Osteocyte (in vitro differentiated cells): ENCODE data around the gene LCT. TPM values are rescaled to one million over a fixed set of nuclear protein-coding genes. Genes with fewer than 3 reads are reported as not detected.
A peak's percentile ranks its signal among the peaks of the same experiment; 100 is the strongest.

Experiments
- DNase-seq: peaks from one replicate; pipeline ENCODE4 v3.0.0; 2021; ENCODE audit warnings: mixed read lengths; ENCODE audit not compliant: unreplicated experiment; ENCODE audit errors: extremely low spot score
- H3K27ac Mint-ChIP-seq: one replicate; pipeline ENCODE4 v1.8.0; 2021; ENCODE audit warnings: mild to moderate bottlenecking, mixed read lengths; ENCODE audit not compliant: unreplicated experiment
- H3K27me3 Mint-ChIP-seq: one replicate; pipeline ENCODE4 v1.8.0; 2021; ENCODE audit warnings: mixed read lengths; ENCODE audit not compliant: unreplicated experiment
- H3K36me3 Mint-ChIP-seq: one replicate; pipeline ENCODE4 v1.8.0; 2021; ENCODE audit warnings: mixed read lengths; ENCODE audit not compliant: unreplicated experiment
- H3K4me1 Mint-ChIP-seq: one replicate; pipeline ENCODE4 v1.8.0; 2021; ENCODE audit warnings: mixed read lengths; ENCODE audit not compliant: unreplicated experiment
- H3K4me3 Mint-ChIP-seq: one replicate; pipeline ENCODE4 v1.8.0; 2021; ENCODE audit warnings: mild to moderate bottlenecking, moderate library complexity, mixed read lengths; ENCODE audit not compliant: unreplicated experiment
- H3K9me3 Mint-ChIP-seq: one replicate; pipeline ENCODE4 v1.8.0; 2021; ENCODE audit warnings: mixed read lengths; ENCODE audit not compliant: unreplicated experiment
- total RNA-seq: library from RNA; stranded (reverse); gene quantifications from 2 replicates; pipeline ENCODE4 v1.2.1, GENCODE V29; 2021
- TF ChIP-seq, protein P1 (sequence below): fragments of 200-600 bp; sonication (generic); IDR thresholded peaks from 2 replicates; pipeline ENCODE4 v1.5.0; 2021; ENCODE audit warnings: antibody characterized with exemption, mild to moderate bottlenecking, moderate library complexity

Gene LCT
- total RNA-seq, 1 donor from 2014 or later, result not detected

DNA sequence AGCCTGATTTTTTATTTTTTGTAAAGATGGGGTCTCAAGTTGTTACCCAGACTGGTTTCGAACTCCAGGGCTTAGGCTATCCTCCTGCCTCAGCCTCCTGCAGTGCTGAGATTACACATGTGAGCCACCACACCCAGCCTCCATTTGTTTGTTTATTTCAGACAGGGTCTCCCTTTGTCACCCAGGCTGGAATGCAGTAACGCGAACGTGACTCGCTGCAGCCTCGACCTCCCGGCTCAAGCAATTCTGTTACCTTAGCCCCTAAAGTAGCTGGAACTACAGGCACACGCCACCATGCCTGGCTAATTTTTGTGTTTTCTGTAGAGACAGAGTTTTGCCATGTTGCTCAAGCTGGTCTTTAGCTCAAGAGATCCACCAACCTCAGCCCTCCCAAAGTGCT lies 68.1 kb downstream of the LCT start:
- no peak overlapping the region for H3K4me3 Mint-ChIP-seq
- peaks cover 64% of the 10 kb centered on the region for H3K36me3 Mint-ChIP-seq
- H3K4me1 Mint-ChIP-seq, result peaks cover 6% of the 10 kb centered on the region
- H3K9me3 Mint-ChIP-seq, result no peaks in the 10 kb centered on the region
- peak overlapping the region; percentile 7 for H3K27ac Mint-ChIP-seq
- H3K27me3 Mint-ChIP-seq, result no peaks in the 10 kb centered on the region
- TF ChIP-seq, protein P1, sequence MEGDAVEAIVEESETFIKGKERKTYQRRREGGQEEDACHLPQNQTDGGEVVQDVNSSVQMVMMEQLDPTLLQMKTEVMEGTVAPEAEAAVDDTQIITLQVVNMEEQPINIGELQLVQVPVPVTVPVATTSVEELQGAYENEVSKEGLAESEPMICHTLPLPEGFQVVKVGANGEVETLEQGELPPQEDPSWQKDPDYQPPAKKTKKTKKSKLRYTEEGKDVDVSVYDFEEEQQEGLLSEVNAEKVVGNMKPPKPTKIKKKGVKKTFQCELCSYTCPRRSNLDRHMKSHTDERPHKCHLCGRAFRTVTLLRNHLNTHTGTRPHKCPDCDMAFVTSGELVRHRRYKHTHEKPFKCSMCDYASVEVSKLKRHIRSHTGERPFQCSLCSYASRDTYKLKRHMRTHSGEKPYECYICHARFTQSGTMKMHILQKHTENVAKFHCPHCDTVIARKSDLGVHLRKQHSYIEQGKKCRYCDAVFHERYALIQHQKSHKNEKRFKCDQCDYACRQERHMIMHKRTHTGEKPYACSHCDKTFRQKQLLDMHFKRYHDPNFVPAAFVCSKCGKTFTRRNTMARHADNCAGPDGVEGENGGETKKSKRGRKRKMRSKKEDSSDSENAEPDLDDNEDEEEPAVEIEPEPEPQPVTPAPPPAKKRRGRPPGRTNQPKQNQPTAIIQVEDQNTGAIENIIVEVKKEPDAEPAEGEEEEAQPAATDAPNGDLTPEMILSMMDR, result no peak
- no peak for DNase-seq

- no peak overlapping the region for H3K4me3 Mint-ChIP-seq
These were observed 74.5 kb downstream of the LCT start for GRCh38 chr2:135762530-135762929.

GRCh38 chr2:135762022-135762421 lies 75.0 kb downstream of the LCT start:
- DNase-seq, result no peak
- Mint-ChIP-seq H3K9me3 (peaks cover 4% of the 10 kb centered on the region), H3K27ac (no peak overlapping the region)

More at GRCh38 chr2:135762530-135762929, 74.5 kb downstream of the LCT start:
- TF ChIP-seq, protein P1, result no peak
- no peak overlapping the region for H3K27ac Mint-ChIP-seq
- H3K36me3 Mint-ChIP-seq, result peaks cover 46% of the 10 kb centered on the region
- no peaks in the 10 kb centered on the region for H3K4me1 Mint-ChIP-seq
- no peak for DNase-seq
- peaks cover under 1% of the 10 kb centered on the region for H3K9me3 Mint-ChIP-seq
- no peaks in the 10 kb centered on the region for H3K27me3 Mint-ChIP-seq

DNA sequence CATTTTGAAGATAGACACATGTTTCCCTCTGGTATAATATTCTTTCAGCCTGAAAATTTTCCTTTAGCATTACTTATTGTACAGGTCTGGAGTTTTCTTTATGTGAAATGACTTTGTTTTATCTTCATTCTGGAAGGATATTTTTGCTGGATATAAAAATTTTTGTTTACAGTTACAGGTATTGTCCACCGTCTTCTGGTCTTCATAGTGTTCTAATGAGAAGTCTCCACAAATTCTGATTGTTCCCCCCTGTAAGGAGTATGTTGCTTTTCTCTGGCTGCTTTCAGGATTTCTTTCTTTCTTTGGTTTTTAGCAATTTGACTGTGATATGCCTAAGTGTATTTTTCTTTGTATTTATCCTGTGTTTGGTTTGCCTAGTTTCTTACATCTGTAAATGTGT lies 80.3 kb downstream of the LCT start:
- peaks cover 13% of the 10 kb centered on the region for H3K9me3 Mint-ChIP-seq
- H3K4me3 Mint-ChIP-seq, result no peak overlapping the region
- DNase-seq, result no peak
- TF ChIP-seq, protein P1, result no peak
- H3K27ac Mint-ChIP-seq, result no peak overlapping the region
- H3K27me3 Mint-ChIP-seq, result no peaks in the 10 kb centered on the region
- no peaks in the 10 kb centered on the region for H3K4me1 Mint-ChIP-seq
- H3K36me3 Mint-ChIP-seq, result peaks cover 56% of the 10 kb centered on the region

More at GRCh38 chr2:135762022-135762421, 75.0 kb downstream of the LCT start:
- Mint-ChIP-seq H3K4me3 (no peak overlapping the region), H3K36me3 (peaks cover 48% of the 10 kb centered on the region), H3K27me3 (no peaks in the 10 kb centered on the region), H3K4me1 (no peaks in the 10 kb centered on the region)
- TF ChIP-seq, protein P1, result no peak

GRCh38 chr2:135755573-135755972 lies 81.4 kb downstream of the LCT start:
- no peak overlapping the region for H3K27ac Mint-ChIP-seq
- H3K4me3 Mint-ChIP-seq, result no peak overlapping the region
- DNase-seq, result no peak
- H3K36me3 Mint-ChIP-seq, result peaks cover 57% of the 10 kb centered on the region
- TF ChIP-seq, protein P1, result no peak
- peaks cover 13% of the 10 kb centered on the region for H3K9me3 Mint-ChIP-seq
- no peaks in the 10 kb centered on the region for H3K4me1 Mint-ChIP-seq
- H3K27me3 Mint-ChIP-seq, result no peaks in the 10 kb centered on the region
